CD4-positive, alpha-beta T cell (primary cell): ENCODE measurements around the gene COL25A1. TPM values are rescaled to one million over a fixed set of nuclear protein-coding genes. Genes with fewer than 3 reads are reported as not detected.

ENCODE experiments used
- ATAC-seq: fragments of 200-7000 bp; cut with Tn5 transposase; one replicate; pipeline ENCODE4 v1.10.0; 2022; ENCODE audit warnings: mild to moderate bottlenecking; ENCODE audit not compliant: poor library complexity
- CTCF ChIA-PET: fragments of 350-600 bp; sonication (Branson Sonifier 250); formaldehyde crosslinking; loops from one replicate; lab custom pipeline; 2021; ENCODE audit warnings: antibody characterized with exemption, inconsistent platforms; lab: Charles Lee
- POLR2A ChIA-PET: fragments of 350-600 bp; sonication (Branson Sonifier 250); formaldehyde crosslinking; loops from one replicate; lab custom pipeline; 2021; ENCODE audit warnings: antibody characterized with exemption, inconsistent platforms; lab: Charles Lee
- DNase-seq, 14 experiments: peaks; one replicate each; pipeline ENCODE4 v3.0.0-alpha.2; 2013 to 2020; ENCODE audit warnings: mixed read lengths in 2 of 14
- H3K27ac ChIP-seq, 2 donors: one replicate each; pipeline versions ENCODE4 v1.5.1 to v1.7.0; 2013; ENCODE audit warnings: low read length in 2 of 2, low read depth in 1 of 2, mild to moderate bottlenecking in 1 of 2
- H3K27me3 ChIP-seq, 2 experiments: 1 replicate in 1 of 2; 2 replicates in 1 of 2; pipeline versions ENCODE4 v1.6.1 to v1.7.0; 2013; ENCODE audit warnings: low read length in 2 of 2, control low read depth in 1 of 2, mild to moderate bottlenecking in 1 of 2, moderate library complexity in 1 of 2; ENCODE audit not compliant: insufficient read depth in 2 of 2, control insufficient read depth in 1 of 2
- H3K36me3 ChIP-seq: one replicate; pipeline ENCODE4 v1.6.1; 2013; ENCODE audit warnings: low read length, control low read depth; ENCODE audit not compliant: insufficient read depth
- H3K4me1 ChIP-seq: one replicate; pipeline ENCODE4 v1.6.1; 2013; ENCODE audit warnings: low read length, control low read depth; ENCODE audit not compliant: insufficient read depth
- H3K4me3 ChIP-seq: one replicate; pipeline ENCODE4 v1.5.1; 2013; ENCODE audit warnings: mild to moderate bottlenecking, low read length, moderate library complexity
- H3K9me3 ChIP-seq, 2 experiments: 1 replicate in 1 of 2; 2 replicates in 1 of 2; pipeline versions ENCODE4 v1.6.1 to v1.7.0; 2013; ENCODE audit warnings: low read length in 2 of 2, mild to moderate bottlenecking in 2 of 2, control low read depth in 1 of 2, moderate library complexity in 1 of 2; ENCODE audit not compliant: control insufficient read depth in 1 of 2, insufficient read depth in 1 of 2
- H3K27ac Mint-ChIP-seq: one replicate; pipeline ENCODE4 v1.8.0; 2020; ENCODE audit warnings: mixed read lengths
- H3K27me3 Mint-ChIP-seq: one replicate; pipeline ENCODE4 v1.8.0; 2021; ENCODE audit warnings: mixed read lengths
- H3K36me3 Mint-ChIP-seq: one replicate; pipeline ENCODE4 v1.8.0; 2021; ENCODE audit warnings: low read depth, mixed read lengths
- H3K4me1 Mint-ChIP-seq: one replicate; pipeline ENCODE4 v1.8.0; 2021; ENCODE audit warnings: low read depth, mixed read lengths
- H3K4me3 Mint-ChIP-seq: one replicate; pipeline ENCODE4 v1.8.0; 2020; ENCODE audit warnings: mild to moderate bottlenecking, mixed read lengths
- H3K9me3 Mint-ChIP-seq: one replicate; pipeline ENCODE4 v1.8.0; 2020; ENCODE audit warnings: mixed read lengths
- CTCF ChIP-seq: fragments of 200-600 bp; IDR thresholded peaks from one replicate; pipeline ENCODE4 v1.8.0; 2022; ENCODE audit warnings: antibody characterized with exemption, mild to moderate bottlenecking
- intact Hi-C, 2 experiments: fragments of 100-400 bp; cut with DNase I in 1 of 2; cut with micrococcal nuclease in 1 of 2; formaldehyde crosslinking; loops; one replicate each; pipeline versions ENCODE4 v1.15.1 to v1.9.0; 2023 to 2025; cut with DNase I, micrococcal nuclease
- total RNA-seq, 174 experiments: library from RNA in 2 of 174; stranded (reverse) in 2 of 174; gene quantifications; one replicate each; pipeline ENCODE4 v1.2.3 and lab custom pipeline; 2021 to 2026

COL25A1 gene
- total RNA-seq, 2 experiments from 2014 or later: 0.42 TPM; not detected in 1

- H3K27ac ChIP-seq: no peak overlapping the region
- H3K9me3 ChIP-seq: peaks cover 0 to 17% of the 10 kb centered on the region in 2 experiments
- Mint-ChIP-seq H3K4me1 (no peaks in the 10 kb centered on the region), H3K27ac (no peak overlapping the region), H3K4me3 (no peak overlapping the region), H3K27me3 (no peaks in the 10 kb centered on the region), H3K9me3 (peaks cover 3% of the 10 kb centered on the region), H3K36me3 (no peaks in the 10 kb centered on the region)
- H3K4me1 ChIP-seq: no peaks in the 10 kb centered on the region
- DNase-seq (no peak), ATAC-seq (no peak)
- no peaks in the 10 kb centered on the region for H3K36me3 ChIP-seq
- no peak overlapping the region for H3K4me3 ChIP-seq
- H3K27me3 ChIP-seq: no peaks in the 10 kb centered on the region
- CTCF ChIA-PET: no interaction called here
- intact Hi-C loops: no loop called here
- POLR2A ChIA-PET: no interaction called here
- no peak for TF ChIP-seq CTCF
Observed at GRCh38 chr4:109012286-109012880, 290.1 kb downstream of the COL25A1 start.

- Histone ChIP-seq H3K4me3 (no peak overlapping the region), H3K9me3 (peaks cover 0 to 16% of the 10 kb centered on the region in 2 experiments), H3K36me3 (no peaks in the 10 kb centered on the region), H3K4me1 (no peaks in the 10 kb centered on the region), H3K27ac (no peak overlapping the region), H3K27me3 (no peaks in the 10 kb centered on the region)
- DNase-seq (no peak), ATAC-seq (no peak)
- no peaks in the 10 kb centered on the region for H3K4me1 Mint-ChIP-seq
- no peak overlapping the region for H3K4me3 Mint-ChIP-seq
- no peak overlapping the region for H3K27ac Mint-ChIP-seq
- ChIA-PET CTCF (no interaction called here), POLR2A (interaction anchor here (0.5 kb wide), 1 partner anchor 150 kb away, joined by 3 read pairs; no protein-coding TSS in a partner anchor)
- H3K36me3 Mint-ChIP-seq: no peaks in the 10 kb centered on the region
- intact Hi-C loops: no loop called here
- no peak for TF ChIP-seq CTCF
- no peaks in the 10 kb centered on the region for H3K27me3 Mint-ChIP-seq
- peaks cover 3% of the 10 kb centered on the region for H3K9me3 Mint-ChIP-seq
Observed at GRCh38 chr4:109011241-109012026, 291.0 kb downstream of the COL25A1 start.

GRCh38 chr4:109010521-109010920, 291.9 kb downstream of the COL25A1 start:
- Mint-ChIP-seq H3K36me3 (no peaks in the 10 kb centered on the region), H3K27ac (no peak overlapping the region), H3K27me3 (no peaks in the 10 kb centered on the region), H3K4me3 (no peak overlapping the region), H3K9me3 (peaks cover 1% of the 10 kb centered on the region), H3K4me1 (no peaks in the 10 kb centered on the region)
- intact Hi-C loops: no loop called here
- POLR2A ChIA-PET: interaction anchor here (0.5 kb wide), 1 partner anchor 149 kb away, joined by 3 read pairs; no protein-coding TSS in a partner anchor
- Histone ChIP-seq H3K4me1 (no peaks in the 10 kb centered on the region), H3K4me3 (no peak overlapping the region), H3K27me3 (no peaks in the 10 kb centered on the region), H3K36me3 (no peaks in the 10 kb centered on the region), H3K27ac (no peak overlapping the region), H3K9me3 (peaks cover 0 to 8% of the 10 kb centered on the region in 2 experiments)
- no peak for TF ChIP-seq CTCF
- DNase-seq: no peak
- CTCF ChIA-PET: no interaction called here
- ATAC-seq: no peak
